HG02870 (cell line): ENCODE data around the gene ASPA.
"Not testable (repeated sequence)": the region's sequence is repeated elsewhere in the genome, so short reads cannot be mapped to it uniquely, and the experiment has no call there.

ENCODE experiments used
- ATAC-seq: cut with Tn5 transposase; IDR thresholded peaks from one replicate; pipeline ENCODE4 v1.9.1; 2021; ENCODE audit warnings: mild to moderate bottlenecking, moderate library complexity; ENCODE audit not compliant: unreplicated experiment

ASPA gene

GRCh38 chr17:3475812-3476610 lies at the start of gene ASPA:
ASPA (plus strand) TSS chr17:3475997; CDS start chr17:3476160, 163 bp downstream.
- ATAC-seq, result no peak

DNA sequence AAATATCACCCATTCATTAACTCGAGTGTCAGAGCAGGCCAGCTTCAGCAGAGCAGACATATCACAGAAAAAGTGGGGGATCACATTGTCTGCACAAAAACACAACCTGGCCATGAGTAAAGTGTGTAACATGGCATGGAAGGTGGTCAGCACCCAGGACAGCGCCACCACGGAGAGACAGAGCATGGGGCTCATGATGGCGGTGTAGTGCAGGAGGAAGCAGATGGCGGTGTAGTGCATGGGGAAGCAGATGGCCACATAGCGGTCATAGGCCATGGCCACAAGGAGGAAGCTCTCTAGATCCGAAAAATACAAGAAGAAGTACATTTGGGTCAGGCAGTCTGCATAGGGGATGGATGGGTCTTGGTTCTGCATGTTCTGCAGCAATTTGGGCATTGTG lies 42.6 kb upstream of the ASPA start:
- not testable (repeated sequence) for ATAC-seq

GRCh38 chr17:3433741-3434140 lies 42.1 kb upstream of the ASPA start, which contains the start of gene OR1E2:
OR1E2 (minus strand) TSS chr17:3433841; CDS start chr17:3433841, 0 bp downstream.
- ATAC-seq, result no peak

- ATAC-seq, result no peak
These were observed 37.4 kb upstream of the ASPA start for GRCh38 chr17:3438368-3438767.

- no peak for ATAC-seq
These were observed 35.3 kb upstream of the ASPA start for GRCh38 chr17:3440451-3440850.

GRCh38 chr17:3447625-3448024 lies 28.2 kb upstream of the ASPA start:
- no peak for ATAC-seq

GRCh38 chr17:3448059-3448665 lies 27.6 kb upstream of the ASPA start:
- no peak for ATAC-seq

- ATAC-seq, result not testable (repeated sequence)
These were observed 9.4 kb upstream of the ASPA start for GRCh38 chr17:3466355-3466754.

- no peak for ATAC-seq
These were observed 6.3 kb upstream of the ASPA start for GRCh38 chr17:3469529-3469928.

GRCh38 chr17:3471599-3471998 lies 4.2 kb upstream of the ASPA start, which contains the start of gene SPATA22:
SPATA22 (minus strand) TSS chr17:3471819; CDS start chr17:3469325, 2,494 bp downstream.
- no peak for ATAC-seq

DNA sequence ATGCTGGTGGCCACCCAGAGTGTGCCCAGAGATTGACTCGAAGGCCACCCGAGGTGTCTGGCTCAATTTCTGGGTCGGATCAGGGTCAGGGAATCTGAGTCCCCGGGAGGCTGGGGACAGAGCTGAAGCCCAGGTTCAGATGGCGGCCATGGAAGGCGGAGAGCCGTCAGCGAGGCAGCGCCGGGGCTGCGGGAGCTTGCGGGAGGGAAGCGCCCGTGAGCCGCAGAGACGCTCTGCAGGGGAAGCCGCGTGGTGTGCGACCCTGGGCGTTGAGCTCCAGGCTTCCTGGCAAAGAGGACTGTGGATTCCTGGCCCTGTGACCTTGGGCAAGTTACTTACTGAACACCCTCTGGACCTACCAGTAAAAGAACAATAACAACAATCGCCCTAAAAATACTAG lies 3.7 kb upstream of the ASPA start:
- no peak for ATAC-seq

- ATAC-seq, result no peak
These were observed 1.6 kb upstream of the ASPA start for GRCh38 chr17:3474212-3474611.

DNA sequence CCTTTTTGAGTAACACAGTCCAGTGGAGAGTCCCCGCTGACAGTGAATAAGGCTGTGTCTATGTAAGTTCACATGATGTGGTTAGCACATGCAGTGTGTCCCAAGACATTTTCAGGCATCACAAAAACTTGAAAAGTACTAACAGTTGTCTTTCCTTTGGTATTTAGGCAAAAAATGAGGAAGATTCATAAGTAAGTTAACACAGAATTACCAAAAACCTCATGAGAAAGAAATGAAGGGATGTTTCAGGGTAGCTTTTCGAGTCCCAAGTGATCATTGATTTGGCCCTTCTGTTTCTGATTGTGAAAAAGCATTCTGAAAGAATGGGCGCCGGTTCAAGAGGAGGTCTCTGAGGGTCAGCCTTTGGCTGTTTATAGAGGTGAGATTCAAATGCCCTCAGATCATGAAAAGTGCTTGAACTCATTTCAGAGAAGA lies 529 bp upstream of the ASPA start:
- no peak for ATAC-seq

DNA sequence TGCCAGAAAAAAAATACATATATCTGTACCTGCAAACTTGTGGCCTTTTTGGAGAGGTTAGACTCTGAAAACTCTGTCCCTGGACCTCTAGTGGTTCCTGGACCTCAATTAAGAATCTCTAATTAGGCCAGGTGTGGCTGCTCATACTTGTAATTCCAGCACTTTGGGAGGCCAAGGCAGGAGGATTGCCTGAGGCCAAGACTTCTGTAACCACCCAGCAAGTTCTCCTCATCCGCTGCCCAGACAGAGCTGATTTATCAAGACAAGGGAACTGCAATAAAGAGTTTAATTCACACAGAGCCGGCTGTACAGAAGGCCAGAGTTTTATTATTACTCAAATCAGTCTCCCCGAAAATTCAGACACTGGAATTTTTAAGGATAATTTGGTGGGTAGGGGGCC lies 4.2 kb downstream of the ASPA start:
- ATAC-seq, result no peak

DNA sequence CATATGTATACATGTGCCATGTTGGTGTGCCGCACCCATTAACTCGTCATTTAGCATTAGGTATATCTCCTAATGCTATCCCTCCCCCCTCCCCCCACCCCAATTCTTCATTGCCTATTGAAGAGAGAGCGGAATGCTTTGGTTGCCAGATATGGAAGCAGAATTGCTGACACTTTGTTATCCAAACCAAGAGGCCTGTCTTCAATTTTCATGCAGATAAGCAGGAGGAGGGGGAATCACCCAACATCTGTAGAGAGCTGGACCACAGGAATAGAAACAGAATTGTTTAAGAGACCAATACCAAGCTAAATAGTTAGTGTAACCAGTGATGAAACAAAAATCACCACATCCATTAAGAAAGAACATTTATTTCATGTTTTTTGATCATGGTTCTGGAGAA lies 7.1 kb downstream of the ASPA start:
- ATAC-seq, result no peak

GRCh38 chr17:3485481-3486068 lies 9.8 kb downstream of the ASPA start:
- no peak for ATAC-seq

DNA sequence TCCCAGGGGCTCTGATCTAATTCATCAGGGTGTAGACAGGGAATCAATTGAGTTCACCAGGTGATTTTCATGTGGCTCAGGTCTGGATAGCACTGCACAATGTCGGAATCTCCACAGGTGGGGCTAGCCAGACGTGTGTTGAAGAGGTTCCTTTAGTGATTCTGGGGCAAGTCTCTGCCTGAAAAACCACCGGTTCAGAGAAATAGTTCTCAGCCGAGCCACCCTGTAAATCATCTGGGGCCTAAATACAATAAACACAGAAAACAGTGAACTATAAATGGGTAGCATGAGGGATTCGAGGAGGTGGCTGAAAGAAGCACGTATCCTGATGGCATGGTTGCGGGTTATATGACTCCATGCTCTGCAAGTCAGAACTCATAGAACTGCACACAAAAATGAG lies 21.3 kb downstream of the ASPA start:
- ATAC-seq, result no peak

DNA sequence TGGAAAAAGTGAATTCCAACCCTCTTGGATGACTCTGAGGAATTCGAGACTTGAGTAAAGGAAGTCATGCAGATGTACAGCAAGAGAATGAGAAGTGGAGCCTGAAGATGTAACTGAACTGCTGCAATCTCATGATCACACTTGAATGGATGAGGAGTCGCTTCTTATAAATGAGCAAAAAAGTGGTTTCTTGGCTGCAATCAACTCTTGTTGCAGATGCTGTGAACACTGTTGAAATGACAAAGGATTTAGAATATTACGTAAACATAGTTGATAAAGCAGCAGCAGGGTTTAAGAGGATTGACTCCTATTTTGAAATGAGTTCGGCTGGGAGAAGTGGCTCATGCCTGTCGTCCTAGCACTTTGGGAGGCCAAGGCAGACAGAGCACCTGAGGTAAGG lies 25.5 kb downstream of the ASPA start:
- no peak for ATAC-seq

DNA sequence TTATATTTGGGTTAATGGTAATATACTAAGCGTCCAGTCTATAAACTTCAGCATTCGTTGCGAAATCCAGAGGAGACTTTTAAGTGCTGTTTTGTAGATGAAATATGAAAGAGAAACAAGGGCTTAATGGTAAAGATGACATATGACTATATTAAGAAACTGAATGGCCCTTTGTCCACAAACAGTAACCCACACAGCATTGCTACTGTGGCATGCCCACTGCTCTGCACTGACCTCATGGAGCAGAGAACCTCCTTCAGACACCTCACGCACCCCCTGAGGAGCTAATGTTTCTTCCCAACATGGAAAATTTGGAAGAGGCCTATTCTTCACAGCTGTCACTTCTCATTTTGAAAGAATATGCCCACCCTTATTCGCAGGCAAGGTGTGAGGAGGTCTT lies 26.7 kb downstream of the ASPA start:
- no peak for ATAC-seq

- no peak for ATAC-seq
These were observed 27.5 kb downstream of the ASPA start for GRCh38 chr17:3503285-3503684.

DNA sequence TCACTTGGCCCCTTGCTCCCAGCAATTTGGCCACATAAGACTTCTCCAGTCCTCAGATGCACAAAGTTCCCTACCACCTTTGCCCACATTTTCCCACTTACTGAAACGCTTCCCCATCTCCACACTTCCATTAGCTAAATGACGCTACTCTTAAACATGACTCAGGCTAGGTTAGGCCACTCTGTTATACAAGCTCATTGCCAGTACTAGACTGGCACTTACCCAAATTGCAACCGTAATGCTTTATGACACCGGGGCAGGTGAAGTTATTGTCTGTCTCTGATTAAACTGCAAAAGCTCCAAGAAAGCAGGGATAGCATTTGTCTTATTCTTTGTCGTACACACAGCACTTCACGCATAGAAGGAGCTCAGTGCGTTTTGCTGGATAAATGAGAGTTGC lies 29.2 kb downstream of the ASPA start:
- ATAC-seq, result no peak

DNA sequence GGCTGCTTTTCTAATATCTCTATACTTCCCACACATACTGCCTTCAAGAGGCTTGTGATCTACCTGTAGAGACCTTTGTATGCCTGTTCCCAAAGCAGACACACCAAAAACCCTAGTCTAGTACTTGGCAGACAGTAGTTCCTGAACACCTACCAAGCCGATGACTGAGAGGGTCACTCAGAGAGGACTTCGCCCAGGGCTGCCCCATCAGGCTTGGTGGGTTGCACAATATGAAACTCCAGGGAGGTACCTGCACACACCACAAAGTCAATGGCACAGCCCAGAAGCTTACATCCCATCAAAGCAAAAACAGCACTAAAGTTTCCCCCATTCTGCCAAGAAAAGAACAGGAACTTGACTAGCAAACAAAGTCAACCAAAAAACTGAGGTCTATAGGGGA lies 30.3 kb downstream of the ASPA start:
- no peak for ATAC-seq
